ENCODE data around the gene KCNK10. TPM values are rescaled to one million over a fixed set of nuclear protein-coding genes. Genes with fewer than 3 reads are reported as not detected.
"Not testable (repeated sequence)": the region's sequence is repeated elsewhere in the genome, so short reads cannot be mapped to it uniquely, and the experiment has no call there.

KCNK10 gene
- total RNA-seq, 1 donor from 2014 or later = not detected

- no peak for DNase-seq
- intact Hi-C loops (cut with micrococcal nuclease) = no loop called here
- ATAC-seq = no peak
Measured at GRCh38 chr14:88281447-88281846, 41.6 kb downstream of the KCNK10 start.

GRCh38 chr14:88276923-88277596, 46.0 kb downstream of the KCNK10 start:
- ATAC-seq (no peak), DNase-seq (no peak)
- intact Hi-C loops (cut with micrococcal nuclease) = no loop called here

- intact Hi-C loops (cut with micrococcal nuclease) = no loop called here
Measured at GRCh38 chr14:88272390-88273269, 50.4 kb downstream of the KCNK10 start.

GRCh38 chr14:88271205-88271604, 51.9 kb downstream of the KCNK10 start:
- DNase-seq = no peak
- ATAC-seq = no peak
- intact Hi-C loops (cut with micrococcal nuclease) = no loop called here

More at GRCh38 chr14:88272390-88273269, 50.4 kb downstream of the KCNK10 start:
- ATAC-seq (no peak), DNase-seq (no peak)

GRCh38 chr14:88270776-88271175, 52.3 kb downstream of the KCNK10 start:
- no peak for ATAC-seq

GRCh38 chr14:88269806-88270420, 53.2 kb downstream of the KCNK10 start:
- DNase-seq (no peak), ATAC-seq (no peak)
- intact Hi-C loops (cut with micrococcal nuclease) = no loop called here

More at GRCh38 chr14:88270776-88271175, 52.3 kb downstream of the KCNK10 start:
- intact Hi-C loops (cut with micrococcal nuclease) = no loop called here
- no peak for DNase-seq

GRCh38 chr14:88266474-88266873, 56.6 kb downstream of the KCNK10 start:
- intact Hi-C loops (cut with micrococcal nuclease) = no loop called here
- DNase-seq = no peak
- ATAC-seq = no peak

GRCh38 chr14:88264116-88264515, 59.0 kb downstream of the KCNK10 start:
- DNase-seq (no peak), ATAC-seq (no peak)
- intact Hi-C loops (cut with micrococcal nuclease) = no loop called here

- intact Hi-C loops (cut with micrococcal nuclease); DNase-seq; ATAC-seq: not testable (repeated sequence)
Measured at GRCh38 chr14:88261302-88261701, 61.8 kb downstream of the KCNK10 start.

GRCh38 chr14:88258021-88258420, 65.0 kb downstream of the KCNK10 start:
- ATAC-seq (no peak), DNase-seq (no peak)
- intact Hi-C loops (cut with micrococcal nuclease) = no loop called here

- ATAC-seq (no peak), DNase-seq (no peak)
- intact Hi-C loops (cut with micrococcal nuclease) = no loop called here
Measured at GRCh38 chr14:88256997-88257950, 65.8 kb downstream of the KCNK10 start.

- intact Hi-C loops (cut with micrococcal nuclease) = no loop called here
- DNase-seq (no peak), ATAC-seq (no peak)
Measured at GRCh38 chr14:88255798-88256197, 67.3 kb downstream of the KCNK10 start.

- DNase-seq (no peak), ATAC-seq (no peak)
- intact Hi-C loops (cut with micrococcal nuclease) = no loop called here
Measured at GRCh38 chr14:88255196-88255595, 67.9 kb downstream of the KCNK10 start.

GRCh38 chr14:88252498-88252897, 70.6 kb downstream of the KCNK10 start:
- DNase-seq (no peak), ATAC-seq (no peak)
- intact Hi-C loops (cut with micrococcal nuclease) = no loop called here

GRCh38 chr14:88251650-88252049, 71.4 kb downstream of the KCNK10 start:
- ATAC-seq (no peak), DNase-seq (no peak)
- intact Hi-C loops (cut with micrococcal nuclease) = no loop called here

- no peak for ATAC-seq
- no peak for DNase-seq
- intact Hi-C loops (cut with micrococcal nuclease) = no loop called here
Measured at GRCh38 chr14:88249266-88249665, 73.8 kb downstream of the KCNK10 start.

GRCh38 chr14:88248606-88249005, 74.5 kb downstream of the KCNK10 start:
- no peak for ATAC-seq
- DNase-seq = no peak
- intact Hi-C loops (cut with micrococcal nuclease) = no loop called here

GRCh38 chr14:88247228-88247627, 75.8 kb downstream of the KCNK10 start:
- intact Hi-C loops (cut with micrococcal nuclease) = no loop called here
- DNase-seq = no peak
- ATAC-seq = no peak

GRCh38 chr14:88245321-88245720, 77.7 kb downstream of the KCNK10 start:
- intact Hi-C loops (cut with micrococcal nuclease) = no loop called here
- no peak for DNase-seq
- no peak for ATAC-seq
